GM12864 (cell line): ENCODE data around the gene CHRDL2.

Experiments used
- DNase-seq: peaks from one replicate; pipeline ENCODE4 v3.0.0-alpha.2; 2011; ENCODE audit warnings: low read depth
- H3K4me3 ChIP-seq: 2 replicates; pipeline ENCODE4 v1.5.1; 2011; ENCODE audit warnings: mild to moderate bottlenecking, low read depth, low read length, control low read depth
- TF ChIP-seq, protein P1 (sequence below): IDR thresholded peaks from 2 replicates; pipeline ENCODE4 v1.5.1; 2011; ENCODE audit warnings: low read depth, mild to moderate bottlenecking, moderate library complexity, low read length, control low read depth, inconsistent platforms; ENCODE audit errors: missing control alignments

Gene CHRDL2

DNA sequence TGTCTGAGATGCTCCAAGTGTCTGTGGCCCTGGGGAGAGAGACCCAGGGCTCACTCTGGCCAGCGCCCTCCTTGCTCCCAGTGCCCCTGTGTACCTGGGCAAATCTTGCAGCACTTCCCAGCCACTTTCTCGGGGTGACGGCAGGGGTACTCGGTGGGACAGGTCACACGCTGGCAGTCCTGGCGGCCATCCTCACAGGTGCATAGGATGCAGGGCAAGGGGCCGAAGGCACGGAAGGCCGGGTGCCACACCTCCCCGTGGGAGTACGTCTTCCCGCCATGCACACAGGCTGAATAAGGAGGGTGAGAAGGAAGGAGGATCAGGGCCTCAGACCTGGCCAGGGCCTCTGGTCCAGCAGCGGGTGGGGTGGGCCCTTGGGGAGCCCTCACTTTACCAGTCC, 28.0 kb downstream of the CHRDL2 start:
- DNase-seq: no peak
- TF ChIP-seq, protein P1, sequence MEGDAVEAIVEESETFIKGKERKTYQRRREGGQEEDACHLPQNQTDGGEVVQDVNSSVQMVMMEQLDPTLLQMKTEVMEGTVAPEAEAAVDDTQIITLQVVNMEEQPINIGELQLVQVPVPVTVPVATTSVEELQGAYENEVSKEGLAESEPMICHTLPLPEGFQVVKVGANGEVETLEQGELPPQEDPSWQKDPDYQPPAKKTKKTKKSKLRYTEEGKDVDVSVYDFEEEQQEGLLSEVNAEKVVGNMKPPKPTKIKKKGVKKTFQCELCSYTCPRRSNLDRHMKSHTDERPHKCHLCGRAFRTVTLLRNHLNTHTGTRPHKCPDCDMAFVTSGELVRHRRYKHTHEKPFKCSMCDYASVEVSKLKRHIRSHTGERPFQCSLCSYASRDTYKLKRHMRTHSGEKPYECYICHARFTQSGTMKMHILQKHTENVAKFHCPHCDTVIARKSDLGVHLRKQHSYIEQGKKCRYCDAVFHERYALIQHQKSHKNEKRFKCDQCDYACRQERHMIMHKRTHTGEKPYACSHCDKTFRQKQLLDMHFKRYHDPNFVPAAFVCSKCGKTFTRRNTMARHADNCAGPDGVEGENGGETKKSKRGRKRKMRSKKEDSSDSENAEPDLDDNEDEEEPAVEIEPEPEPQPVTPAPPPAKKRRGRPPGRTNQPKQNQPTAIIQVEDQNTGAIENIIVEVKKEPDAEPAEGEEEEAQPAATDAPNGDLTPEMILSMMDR: no peak

DNA sequence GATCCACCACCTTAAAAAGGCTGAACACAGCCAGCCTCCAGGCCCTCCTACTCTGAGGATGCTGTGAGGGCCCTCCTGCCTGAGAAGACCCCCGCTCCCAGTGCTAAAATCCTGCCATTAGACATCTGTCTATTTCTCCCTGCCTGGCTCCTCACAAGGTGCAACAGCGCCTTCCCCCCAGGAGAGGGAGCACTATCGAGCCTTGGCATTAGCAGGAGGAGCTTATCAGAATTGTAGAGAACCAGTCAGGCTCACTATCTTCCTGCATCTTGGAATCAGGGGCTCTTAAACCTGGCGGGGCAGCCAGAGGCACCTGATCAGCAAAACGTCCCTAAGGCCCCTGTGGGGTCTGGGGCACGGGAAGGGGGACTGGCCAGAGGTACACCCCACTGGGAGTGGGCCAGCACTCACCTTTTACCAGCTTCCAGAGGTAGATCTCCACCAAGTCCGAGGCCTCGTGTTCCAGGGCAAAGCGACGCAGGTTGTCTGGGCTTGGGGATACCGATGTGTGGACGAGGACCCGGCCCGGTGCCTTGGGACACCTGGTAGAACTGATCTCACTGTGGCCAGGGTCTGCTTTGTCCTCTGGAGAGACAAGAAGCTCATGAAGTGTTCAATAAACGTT, 28.7 kb downstream of the CHRDL2 start:
- DNase-seq: peak; percentile 8
- TF ChIP-seq, protein P1: peak; percentile 94
- H3K4me3 ChIP-seq: no peak overlapping the region

More for the DNA sequence above, 28.0 kb downstream of the CHRDL2 start:
- no peak overlapping the region for H3K4me3 ChIP-seq

- TF ChIP-seq, protein P1: no peak
- DNase-seq: no peak
- H3K4me3 ChIP-seq: no peak overlapping the region
These were observed 29.9 kb downstream of the CHRDL2 start for GRCh38 chr11:74701351-74701750.

GRCh38 chr11:74699615-74700396, 31.4 kb downstream of the CHRDL2 start:
- no peak overlapping the region for H3K4me3 ChIP-seq
- no peak for DNase-seq
- TF ChIP-seq, protein P1: no peak

GRCh38 chr11:74697722-74698121, 33.5 kb downstream of the CHRDL2 start:
- H3K4me3 ChIP-seq: no peak overlapping the region
- DNase-seq: no peak
- TF ChIP-seq, protein P1: no peak

DNA sequence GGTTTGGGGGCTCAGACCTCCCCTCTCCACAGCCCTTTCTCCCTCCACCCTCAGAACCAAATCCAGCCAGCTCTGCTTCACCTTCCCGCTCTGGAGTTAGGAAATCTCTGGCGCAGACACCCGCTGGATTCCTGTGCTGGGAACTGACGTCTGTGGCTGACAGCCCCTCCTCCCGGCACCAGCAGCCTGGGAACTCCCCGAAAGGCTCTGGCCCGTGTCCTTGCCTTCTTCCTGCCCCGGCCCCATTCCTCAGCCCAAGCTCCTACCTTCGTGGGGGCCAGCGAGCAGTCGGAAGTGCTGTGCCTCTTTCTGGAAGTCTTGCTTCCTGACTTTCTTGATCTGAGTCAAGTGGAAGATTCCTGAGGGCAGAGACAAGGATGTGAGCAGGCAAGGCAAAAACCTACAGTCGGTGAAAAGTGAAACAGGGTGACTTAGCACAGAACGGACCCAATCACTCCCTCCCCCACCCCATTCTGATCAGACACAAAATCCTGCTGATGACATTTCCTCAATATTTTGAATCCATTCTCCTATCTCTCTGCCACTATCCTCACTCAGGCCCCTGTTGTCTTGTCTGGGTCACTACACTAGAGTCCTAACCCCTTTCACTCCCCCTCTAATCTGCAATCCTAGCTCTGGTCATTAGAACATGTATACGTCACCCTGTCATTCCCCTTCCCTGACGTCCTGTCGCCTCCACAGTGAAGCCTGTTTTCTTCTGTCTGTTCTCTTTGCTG, 34.1 kb downstream of the CHRDL2 start:
- no peak overlapping the region; the same call in 1 of the 2 replicates for H3K4me3 ChIP-seq
- TF ChIP-seq, protein P1: no peak
- no peak for DNase-seq
